H1 (cell line): ENCODE data around the gene FSCN2.

Experiments
- CREB1 ChIP-seq: IDR thresholded peaks from 2 replicates; pipeline ENCODE4 v1.6.1; 2012; ENCODE audit warnings: inconsistent platforms
- EP300 ChIP-seq, 2 experiments: IDR thresholded peaks; 1 replicate in 1 of 2; 2 replicates in 1 of 2; pipeline ENCODE4 v1.6.1; 2011 to 2012; ENCODE audit warnings: low read depth in 2 of 2, low read length in 2 of 2, mild to moderate bottlenecking in 2 of 2, borderline replicate concordance in 1 of 2, inconsistent platforms in 1 of 2, moderate library complexity in 1 of 2
- EZH2 ChIP-seq: fragments of 200-600 bp; sonication (generic); IDR thresholded peaks from 2 replicates; pipeline ENCODE4 v1.7.1; 2012; ENCODE audit warnings: low read depth, mild to moderate bottlenecking, moderate library complexity, low read length, inconsistent platforms; ENCODE audit not compliant: severe bottlenecking
- NRF1 ChIP-seq: IDR thresholded peaks from 2 replicates; pipeline ENCODE4 v1.6.1; 2011; ENCODE audit warnings: mild to moderate bottlenecking, low read depth, low read length, improper control_type of control experiment
- POLR2AphosphoS5 ChIP-seq: IDR thresholded peaks from 2 replicates; pipeline ENCODE4 v1.6.1; 2011; ENCODE audit warnings: low read depth, low read length

DNA sequence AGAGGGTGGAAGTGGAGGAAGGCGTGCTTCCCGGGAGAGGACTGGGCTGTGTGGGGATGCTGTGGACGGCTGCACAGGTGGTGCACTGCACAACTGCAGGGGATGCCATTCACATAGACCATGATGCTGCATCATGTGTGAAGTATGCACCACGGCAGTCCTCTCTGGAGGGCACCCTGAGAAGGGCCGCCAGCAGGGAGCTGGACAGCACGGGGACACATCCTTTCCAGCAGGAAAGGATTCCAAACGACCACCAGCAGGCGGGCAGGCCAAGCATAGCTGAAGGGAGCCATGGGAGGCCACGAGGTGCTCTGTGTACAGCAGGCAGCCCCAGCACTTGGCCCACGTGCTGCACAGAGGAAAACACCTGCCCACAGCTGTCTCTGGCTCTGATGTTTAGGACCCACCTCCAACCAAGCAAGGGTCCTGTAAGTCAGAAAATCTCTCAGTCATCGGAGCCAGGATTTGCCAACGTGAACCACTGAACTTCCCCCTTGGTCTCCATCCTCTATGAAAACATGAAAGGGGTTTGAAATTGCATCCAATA lies 25.6 kb upstream of the FSCN2 start:
- TF ChIP-seq EZH2 = no peak
- no peak for TF ChIP-seq NRF1
- no peak for TF ChIP-seq CREB1
- TF ChIP-seq POLR2AphosphoS5 = no peak
- no peak for TF ChIP-seq EP300 (IDR thresholded peaks at IDR 0.05; ENCODE audit: borderline replicate concordance in 1 of 2, low read depth in 2 of 2, low read length in 2 of 2)
